GM19468 (cell line): ENCODE measurements around the gene DPYSL3.

ENCODE experiments used
- ATAC-seq: cut with Tn5 transposase; IDR thresholded peaks from one replicate; pipeline ENCODE4 v1.9.1; 2021; ENCODE audit warnings: mild to moderate bottlenecking, moderate library complexity, moderate number of reproducible peaks; ENCODE audit not compliant: unreplicated experiment; ENCODE audit errors: extremely low read depth

DPYSL3 gene

DNA sequence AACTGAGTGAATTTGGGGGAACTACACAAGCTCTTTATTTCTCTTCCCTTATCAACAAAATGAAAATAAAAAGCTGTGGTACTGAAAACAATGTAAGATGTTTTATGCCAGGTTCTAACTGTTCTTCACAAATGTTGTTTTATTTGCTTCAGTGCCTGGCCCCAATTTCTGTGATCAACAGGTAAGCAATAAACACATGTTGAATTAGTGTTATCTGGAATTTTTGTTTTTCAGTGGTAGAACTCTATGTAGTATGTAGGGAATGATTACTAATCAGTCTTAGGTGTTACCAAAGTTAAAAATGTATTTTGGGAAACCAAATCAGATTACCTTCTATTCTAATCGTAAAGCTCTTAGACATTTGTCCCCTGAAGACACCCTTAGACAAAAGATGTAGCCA, 7.5 kb upstream of the DPYSL3 start:
- ATAC-seq, result no peak

DNA sequence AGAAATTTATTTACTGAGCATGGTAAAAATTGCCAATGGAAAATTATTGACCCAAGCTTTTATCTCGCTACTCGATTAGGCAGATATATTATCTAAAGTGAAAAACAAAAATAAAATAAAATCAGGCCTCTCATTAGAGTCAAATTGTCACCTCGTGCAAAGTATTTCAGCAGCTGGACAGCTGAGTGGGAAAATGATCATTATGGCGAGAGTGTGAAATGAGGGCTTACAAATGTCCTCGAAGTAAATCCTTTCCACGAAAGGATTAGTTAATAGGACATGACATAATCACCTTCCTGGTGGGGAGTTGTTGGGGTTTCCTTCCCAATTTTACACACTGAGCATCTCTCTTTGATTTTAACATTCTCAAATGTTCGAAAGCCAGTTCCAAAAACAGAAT, 5.4 kb upstream of the DPYSL3 start:
- ATAC-seq, result no peak

DNA sequence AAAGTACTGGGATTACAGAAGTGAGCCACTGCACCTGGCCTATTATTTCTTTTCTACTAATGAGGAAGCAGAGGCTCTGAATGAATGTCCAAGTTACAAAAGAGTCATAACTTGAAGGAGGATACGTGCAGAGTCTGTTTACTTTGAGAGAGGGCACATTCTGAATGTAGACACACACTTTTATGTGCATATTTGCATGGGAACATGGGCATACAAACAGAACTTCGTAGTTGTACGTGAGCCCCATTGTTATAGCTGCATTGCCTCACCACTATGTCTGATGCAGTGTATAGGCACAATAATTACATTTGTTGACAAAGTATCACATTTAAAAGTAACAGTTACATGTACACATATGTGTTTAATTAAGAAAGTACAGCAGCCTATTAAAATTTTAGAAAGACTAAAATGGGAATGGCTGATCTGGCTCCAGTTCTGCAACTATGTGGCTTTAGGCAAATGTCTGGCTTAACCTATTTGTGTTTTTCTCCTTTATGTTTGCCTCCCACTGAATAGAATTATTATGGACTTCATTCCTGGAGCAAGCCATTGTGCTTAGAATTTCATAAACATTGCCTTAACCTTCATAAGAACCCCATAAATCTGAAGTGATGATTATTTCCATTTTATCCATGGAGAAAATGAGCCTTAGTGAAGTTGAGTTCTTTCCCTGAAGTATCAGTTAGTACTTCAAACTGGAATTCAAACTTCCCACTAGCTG, 3.0 kb upstream of the DPYSL3 start:
- no peak for ATAC-seq

DNA sequence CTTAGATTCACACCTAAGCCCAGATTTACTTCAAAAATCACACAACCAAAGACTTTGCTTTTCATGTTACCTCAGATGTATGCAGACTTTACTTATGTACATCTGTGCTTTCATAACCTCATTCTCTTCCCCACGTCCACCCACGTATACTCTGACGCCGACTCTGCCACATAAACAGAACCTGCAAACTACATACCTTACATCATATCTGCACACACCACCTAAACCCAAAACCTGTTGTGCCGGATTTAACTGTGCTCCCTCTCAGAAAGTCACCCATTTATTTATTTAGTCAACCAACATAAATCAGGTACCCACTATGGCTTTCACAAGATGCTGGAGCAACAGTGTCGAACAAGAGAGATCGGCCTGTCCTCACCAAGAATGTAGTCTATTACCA, 1.0 kb upstream of the DPYSL3 start:
- ATAC-seq, result no peak

DNA sequence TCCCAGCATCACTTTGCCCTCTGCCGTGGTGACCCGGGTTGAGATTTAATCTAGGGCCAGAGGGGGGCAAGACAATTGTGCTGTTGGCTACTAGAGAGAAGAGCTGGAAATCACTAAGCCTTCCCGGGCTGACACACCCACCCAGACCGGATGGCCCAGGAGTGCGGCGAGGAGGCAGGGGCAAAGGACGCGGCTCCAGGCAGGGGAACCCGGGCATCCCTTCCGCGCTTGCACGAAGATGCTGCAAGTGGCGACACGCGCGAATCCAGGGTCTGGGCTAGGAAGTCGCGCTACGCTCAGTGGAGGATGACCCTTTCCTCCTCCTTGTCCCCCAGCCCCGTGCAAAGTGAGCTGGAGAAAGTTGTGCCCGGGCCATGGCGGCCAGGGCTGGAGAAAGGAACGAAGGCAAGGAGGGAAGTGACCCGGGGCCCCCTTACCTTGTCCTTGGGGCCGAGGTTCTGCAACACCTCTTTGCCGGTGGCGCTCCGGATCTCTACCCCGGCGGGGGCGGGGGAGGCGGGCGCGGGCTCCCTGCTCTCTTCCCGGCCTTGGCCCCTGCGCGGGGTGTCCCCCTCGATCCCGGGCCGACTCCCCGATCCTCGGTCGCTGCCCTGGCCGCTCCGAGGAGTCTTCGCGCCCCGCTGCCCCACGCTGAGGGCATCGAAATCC, 693 bp downstream of the DPYSL3 start:
- no peak for ATAC-seq

DNA sequence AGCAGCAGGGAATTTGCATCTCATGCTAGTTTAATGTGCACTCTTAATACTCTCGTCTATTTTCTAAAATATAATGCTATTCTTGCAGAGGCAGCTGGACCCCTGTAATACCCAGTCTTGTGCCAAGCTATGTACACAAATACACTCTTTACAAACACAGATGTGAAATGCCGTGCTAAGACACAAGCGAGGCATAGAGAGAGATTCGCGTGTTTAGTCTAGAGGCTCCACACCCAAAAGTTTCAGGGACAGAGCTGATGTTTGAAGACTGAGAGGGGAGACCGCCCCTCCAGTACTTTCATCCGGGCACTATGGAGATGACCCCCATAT, 1.2 kb downstream of the DPYSL3 start:
- no peak for ATAC-seq

DNA sequence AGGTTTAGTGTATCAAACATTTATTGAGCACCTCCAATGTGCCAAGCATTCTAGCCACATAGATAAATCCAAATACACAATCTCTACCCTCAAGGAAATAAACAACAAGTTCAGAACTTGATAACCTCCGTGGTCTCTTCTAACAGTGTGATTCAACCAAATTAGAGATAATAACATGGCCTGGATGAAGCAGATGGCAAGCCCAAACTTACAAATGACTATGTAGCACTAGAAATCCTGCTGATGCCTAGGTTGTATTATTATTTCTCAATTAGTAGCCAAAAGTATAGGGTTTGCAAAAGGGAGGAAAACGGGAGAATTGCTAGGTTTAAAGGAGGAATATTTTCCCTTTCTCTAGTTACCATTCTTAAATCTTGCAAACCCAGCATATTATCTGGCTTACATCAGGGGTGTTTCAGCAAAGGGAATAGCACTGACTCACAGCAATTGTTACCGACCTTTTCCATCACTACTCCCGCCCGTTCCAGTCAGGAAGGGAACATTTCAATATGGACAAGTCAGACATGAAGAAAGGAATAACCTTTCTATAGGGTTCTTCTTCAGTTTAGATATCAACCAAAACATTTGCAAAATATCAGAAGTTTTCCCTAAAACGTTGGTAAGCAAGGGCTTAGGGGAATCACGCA, 2.3 kb downstream of the DPYSL3 start:
- ATAC-seq, result no peak

DNA sequence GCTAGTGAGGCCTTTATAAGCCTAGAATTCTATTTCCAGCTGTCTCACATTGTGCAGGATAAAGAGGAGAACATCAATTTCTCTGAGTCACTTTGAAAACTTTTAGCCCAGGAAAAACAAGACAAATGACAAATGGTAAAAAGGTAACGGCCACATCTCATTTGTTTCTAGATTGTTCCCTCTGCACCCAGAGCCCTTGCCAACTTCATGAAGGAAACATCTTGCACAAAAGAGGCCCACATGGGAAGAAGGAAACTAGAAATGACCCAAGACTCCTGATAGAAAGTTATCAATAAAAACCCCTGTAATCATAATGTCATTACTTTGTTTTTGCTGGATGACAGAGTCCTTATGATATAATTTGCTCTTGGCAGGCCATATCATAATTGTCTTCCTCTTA, 5.3 kb downstream of the DPYSL3 start:
- ATAC-seq, result no peak

DNA sequence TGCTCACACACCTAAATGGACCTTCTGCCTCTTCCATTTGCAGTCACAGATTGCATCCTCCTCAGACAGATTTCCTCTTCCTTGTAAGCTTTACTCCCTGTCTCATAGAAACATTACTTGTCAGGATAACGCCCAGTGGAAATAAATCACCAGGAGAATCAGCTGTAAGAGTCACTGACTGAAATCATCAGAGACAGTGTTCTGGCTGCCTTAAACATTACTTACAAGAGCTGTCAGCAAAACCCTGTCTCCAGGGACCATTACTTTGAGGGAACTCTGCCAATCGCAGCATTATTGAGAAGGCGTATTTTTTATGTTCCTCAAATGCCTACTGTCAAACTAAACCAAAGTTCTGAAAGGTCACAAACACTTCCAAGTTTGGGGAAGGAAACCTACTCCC, 5.9 kb downstream of the DPYSL3 start:
- ATAC-seq, result no peak

DNA sequence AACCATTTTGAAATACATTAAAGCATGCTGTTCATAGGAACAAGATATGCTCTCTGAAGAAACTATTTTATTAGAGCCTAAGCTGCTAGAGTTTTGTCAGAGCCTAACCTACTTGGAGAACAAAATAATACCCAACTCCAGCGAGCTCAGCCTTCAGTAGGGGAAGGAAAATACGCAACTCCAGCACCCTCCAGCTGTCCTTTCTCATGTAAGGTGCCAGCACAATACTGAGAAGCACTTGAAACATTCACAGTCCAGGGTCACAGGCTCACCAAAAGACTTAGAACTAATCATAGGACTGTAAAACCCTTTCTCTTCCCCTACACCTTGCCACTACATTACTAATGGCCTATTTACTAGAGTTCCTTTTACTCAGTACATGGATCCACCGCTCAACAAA, 18.9 kb downstream of the DPYSL3 start:
- ATAC-seq, result no peak

DNA sequence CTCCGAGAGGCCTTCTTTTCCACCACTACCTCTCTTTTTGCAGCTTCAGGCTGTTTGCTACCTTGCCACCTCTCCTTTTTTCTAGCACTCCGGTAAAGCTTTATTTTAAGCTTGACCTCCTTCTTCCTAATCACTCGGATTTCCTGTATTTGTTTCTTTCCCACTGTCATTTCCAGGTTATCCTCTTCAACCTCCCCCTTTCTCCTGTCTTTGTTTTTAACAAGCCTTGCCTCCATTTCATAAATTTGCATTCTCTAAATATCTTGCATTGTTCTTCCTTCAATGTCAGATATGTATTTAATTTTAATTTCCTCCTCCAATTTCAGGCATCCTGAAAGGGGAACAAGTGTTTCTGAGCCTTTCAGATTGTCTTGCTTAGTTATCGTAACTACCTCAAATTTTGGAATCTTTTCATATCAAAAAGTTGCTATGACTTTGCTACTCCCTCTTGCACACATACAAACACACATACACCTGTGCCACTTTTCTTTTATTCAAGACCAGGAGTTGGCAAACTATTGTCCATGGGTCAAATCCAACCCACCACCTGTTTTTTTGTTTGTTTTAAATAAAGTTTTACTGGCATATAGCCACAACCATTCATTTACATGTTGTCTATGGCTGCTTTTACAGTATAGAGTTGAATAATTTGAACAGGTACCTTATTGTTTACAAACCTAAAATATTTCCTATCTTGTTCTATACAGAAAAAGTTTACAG, 22.7 kb downstream of the DPYSL3 start:
- ATAC-seq, result no peak

DNA sequence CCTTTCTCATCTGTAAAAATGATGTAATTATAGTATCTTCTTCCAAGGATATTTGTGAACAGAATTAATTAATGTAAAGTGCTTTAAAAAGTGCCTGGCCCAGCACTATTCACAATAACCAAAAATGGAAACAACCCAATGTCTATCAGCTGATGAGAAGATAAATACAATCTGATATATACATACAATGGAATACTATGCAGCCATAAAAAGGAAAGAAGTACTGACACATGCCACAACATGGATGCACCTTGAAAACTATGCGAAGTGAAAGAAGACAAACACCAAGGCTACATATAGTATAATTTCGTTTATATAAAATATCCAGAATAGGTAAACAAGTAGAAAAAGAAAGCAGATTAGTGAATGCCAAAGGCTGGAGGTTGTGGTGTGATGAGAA, 24.1 kb downstream of the DPYSL3 start:
- no peak for ATAC-seq

DNA sequence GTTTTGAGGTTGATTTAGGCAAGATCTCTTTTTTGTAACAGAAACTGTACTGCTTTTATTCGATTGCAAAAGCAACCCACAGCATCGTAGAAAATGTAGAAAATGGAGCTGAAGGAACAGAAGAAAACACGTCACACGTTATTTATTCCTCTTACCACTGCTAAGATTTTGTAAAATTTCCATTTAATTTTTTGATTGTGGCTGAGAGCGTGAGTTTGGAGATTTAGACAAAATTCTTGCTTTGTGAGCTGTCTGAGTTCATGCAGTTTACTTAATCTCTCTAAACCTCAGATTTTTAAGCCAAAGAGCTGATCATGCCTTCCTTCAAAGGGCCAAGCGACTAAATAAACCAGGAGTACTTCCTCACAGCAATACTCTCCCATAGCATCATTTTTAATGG, 24.8 kb downstream of the DPYSL3 start:
- no peak for ATAC-seq

DNA sequence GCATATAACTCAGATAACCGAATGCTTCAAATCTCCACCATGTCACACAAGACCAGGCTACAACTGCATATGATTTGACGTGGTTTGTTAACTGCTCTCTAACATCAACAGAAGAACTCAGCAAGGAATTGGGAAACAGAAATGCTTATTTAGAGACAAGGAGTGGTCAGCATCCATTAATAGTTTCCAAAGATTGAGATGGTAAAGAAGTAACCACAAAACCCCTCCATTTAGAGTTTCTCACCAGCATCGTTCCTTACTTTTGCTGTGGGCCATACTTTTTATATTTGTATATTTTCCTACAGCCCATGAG, 25.2 kb downstream of the DPYSL3 start:
- ATAC-seq, result no peak

DNA sequence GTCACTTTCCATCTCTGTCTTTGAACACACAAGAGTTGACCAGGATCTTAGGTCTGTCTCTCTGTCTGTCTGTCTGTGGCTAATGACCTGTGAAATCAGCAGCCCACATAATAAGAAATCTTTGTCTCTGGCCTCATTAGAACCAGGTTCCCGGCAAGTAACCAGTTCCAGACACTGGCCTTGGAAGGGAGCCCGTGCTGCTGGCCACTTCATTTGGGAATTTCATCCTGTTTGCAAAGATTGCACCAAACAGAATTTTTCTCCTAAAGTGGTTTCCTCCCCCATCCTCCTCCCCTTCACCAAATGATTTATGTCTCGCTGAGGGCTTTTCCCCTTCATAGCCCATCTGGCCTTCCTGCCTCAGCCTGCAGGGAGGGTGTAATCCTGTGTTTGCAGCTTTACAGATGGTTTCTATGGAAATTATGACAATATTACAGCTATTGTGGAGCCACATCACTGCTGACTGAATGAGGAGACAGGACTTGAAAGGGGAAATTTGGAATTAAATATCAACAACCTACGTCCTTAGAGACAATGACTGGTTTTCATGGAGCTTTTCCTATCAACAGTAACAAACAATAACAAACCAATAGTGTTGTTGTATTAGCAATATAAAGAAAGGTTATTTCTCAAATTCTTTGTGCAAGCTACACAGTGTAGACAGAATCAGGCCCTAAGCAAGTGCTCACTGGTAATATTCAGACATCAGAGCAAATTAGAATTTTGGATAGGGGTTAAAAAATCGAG, 25.7 kb downstream of the DPYSL3 start:
- no peak for ATAC-seq

DNA sequence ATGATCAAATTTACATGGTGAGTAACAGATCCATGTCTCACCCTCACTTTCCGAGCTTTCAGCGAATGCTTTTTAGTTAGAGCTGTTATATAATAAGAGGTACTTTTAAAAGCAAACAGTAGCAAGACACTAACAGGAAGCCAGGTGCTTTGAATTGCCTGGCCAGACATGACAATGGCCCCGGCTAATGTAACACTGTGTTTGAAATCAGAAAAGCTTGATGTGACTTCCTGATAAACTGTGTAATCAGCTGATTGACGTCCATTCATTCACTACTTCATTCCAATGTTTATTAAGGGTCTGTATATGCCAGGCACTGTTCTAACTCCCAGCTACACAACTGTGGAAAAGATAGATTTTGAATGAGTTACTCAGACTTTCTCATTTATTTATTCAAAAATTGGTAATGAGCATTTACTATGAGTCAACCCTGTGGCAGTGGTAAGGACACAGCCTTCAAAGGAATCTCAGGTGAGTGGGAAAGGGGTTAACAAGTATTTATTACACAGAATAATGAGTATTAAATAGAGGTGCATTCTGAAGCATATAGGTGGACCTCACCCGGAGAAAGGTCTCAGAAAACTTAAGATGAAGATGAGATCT, 26.6 kb downstream of the DPYSL3 start:
- ATAC-seq, result no peak

DNA sequence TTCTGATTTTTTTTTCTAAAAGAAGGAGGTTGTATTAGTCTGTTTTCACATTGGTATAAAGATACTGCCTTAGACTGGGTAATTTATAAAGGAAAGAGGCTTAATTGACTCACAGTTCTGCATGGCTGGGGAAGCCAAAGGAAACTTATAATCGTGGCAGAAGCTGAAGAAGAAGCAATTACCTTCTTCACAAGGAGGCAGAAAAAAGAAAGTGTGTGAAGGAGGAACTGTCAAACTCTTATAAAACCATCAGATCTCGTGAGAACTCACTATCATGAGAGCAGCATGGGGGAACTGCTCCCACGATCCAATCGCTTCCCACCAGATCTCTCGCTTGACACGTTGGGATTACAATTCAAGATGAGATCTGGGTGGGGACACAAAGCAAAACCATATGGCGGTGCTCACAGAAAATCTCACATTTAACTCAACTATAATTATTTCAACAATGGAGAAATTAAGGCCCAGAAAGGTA, 27.1 kb downstream of the DPYSL3 start:
- ATAC-seq, result no peak

DNA sequence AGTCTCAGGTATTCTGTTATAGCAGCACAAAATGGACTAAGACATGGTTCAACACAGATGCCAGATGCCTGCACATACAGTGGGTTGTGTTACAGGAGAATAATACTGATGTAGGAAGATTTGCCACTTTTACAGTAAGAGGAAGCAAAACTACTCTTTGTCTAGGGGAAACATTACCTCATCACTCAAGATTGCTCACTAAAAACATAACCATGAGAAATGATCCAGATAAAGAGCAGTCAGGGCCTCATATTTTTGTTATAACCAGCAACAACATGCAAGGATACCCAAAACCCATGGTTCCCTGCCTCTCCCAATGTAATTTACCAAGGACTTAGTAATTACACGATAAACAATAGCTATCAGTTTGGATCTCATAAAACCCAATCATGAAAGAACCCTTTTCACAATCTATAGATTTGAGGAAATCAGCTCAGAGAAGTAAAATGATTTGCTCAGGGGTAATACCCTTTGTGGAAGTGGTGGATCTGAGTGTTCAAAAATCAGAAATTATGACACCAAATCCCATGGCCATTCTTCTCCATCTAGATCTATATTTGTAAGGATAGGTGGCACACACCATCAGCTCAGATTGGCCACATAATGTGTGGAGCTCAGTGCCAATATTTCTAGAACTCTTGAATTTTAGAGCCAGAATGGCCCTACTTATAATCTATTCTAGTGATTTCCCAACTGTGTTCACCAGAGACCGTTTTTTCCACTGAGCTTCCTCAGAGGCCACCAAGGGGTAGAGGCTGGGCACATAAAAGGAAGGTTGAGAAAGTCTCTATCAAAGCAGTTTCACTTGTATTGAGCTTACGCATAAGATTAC, 27.8 kb downstream of the DPYSL3 start:
- no peak for ATAC-seq

DNA sequence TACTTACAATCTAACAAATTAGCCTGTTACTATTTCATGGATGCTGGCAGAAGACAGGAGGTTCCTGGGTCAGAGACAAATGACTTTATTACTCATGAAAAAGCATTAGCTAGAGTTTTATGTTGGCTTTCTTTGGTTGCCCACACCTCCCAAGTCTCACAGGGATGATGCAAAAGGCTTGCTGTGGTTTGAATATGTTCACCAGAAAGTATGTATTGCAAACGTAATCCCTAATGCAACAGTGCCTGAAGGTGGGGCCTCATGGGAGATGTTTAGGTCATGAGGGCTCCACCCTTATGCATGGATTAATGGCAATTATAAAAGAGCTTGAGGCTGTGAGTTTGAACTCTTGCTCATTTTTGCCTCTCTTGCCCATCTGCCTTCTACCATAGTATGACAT, 28.5 kb downstream of the DPYSL3 start:
- ATAC-seq, result no peak
